HG03457 (cell line): Measurements from ENCODE around the gene MAF.

Experiments used
- ATAC-seq: cut with Tn5 transposase; IDR thresholded peaks from one replicate; pipeline ENCODE4 v1.9.1; 2021; ENCODE audit warnings: moderate number of reproducible peaks; ENCODE audit not compliant: unreplicated experiment

The MAF gene

DNA sequence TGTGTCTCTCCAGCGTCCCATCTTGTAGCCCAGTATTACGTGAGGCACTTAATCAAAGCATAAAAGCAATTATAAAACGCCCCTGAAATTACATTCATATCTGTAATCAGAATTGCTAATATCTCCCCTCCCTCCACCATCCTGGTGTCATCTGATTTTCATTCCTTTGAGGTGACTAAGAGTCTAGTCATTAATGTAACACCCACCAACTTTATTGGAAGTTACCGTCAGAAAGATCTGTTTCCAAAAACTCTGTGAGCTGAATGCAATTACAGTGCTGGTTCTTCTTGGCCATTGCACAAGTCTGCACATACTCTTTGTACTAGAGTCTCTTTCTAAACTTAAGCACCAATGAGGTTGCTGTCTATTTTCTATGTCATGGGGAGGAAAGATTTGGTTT, 12.5 kb upstream of the MAF start:
- no peak for ATAC-seq

DNA sequence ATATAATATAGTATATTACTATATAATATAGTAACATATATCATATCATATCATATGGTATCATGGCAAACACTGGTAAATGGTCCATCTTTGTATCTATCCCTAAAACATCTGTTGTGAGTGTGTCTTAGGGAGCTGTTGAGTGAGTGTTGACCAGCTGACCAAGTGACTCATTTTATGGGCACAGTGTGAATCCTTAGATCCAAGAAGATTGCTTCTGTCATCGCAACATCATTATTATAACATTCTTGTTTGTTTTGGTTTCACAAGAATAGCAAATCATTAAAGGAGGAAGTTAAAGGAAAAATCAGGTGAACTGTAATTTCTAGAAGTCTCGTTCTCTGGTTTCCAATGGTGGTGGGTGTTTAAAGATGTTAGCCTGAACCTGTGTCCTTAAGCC, 11.7 kb upstream of the MAF start:
- ATAC-seq: no peak

DNA sequence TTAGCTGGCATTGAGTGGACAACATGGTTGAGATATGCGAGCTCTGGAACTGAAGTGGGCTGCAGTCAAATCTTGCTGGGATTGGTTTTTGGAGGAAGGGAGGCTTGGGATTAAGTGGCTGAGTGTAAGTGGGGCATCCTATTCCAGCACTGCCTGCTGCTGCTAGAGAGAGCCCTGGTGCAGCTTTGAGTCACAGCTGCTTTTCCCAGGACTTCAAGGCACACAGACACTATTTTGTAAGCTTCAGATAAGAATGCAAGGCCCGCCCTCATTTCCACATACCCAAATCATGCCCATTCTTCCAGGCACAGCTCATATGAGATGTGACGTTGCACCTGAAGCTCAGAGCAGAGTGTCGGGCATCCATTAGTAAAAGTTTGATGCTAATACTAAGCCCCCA, 10.2 kb upstream of the MAF start:
- no peak for ATAC-seq

GRCh38 chr16:79609861-79610260, 9.3 kb upstream of the MAF start:
- ATAC-seq: no peak

- no peak for ATAC-seq
Observed at GRCh38 chr16:79608976-79609375, 8.4 kb upstream of the MAF start.

GRCh38 chr16:79607587-79607986, 7.0 kb upstream of the MAF start:
- no peak for ATAC-seq

DNA sequence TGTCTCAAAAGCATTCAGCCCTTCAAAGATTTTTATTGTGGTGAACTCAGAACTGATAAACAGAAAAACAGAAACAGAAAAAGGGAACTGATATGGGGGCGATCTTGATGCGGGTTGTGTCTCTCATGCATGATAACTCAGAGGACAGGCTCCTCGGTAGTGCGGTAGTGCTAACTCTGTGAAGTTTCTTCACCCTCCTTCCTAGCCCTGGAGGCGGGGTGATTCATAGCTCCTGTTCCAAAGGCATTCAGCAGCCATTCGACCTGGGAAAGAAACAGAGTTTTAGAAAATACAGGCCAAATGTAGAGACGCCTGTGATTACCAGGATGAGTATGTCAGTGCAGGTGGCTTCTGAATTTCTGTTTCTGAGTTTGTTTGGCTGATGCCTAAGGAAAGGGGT, 5.5 kb upstream of the MAF start:
- ATAC-seq: no peak

DNA sequence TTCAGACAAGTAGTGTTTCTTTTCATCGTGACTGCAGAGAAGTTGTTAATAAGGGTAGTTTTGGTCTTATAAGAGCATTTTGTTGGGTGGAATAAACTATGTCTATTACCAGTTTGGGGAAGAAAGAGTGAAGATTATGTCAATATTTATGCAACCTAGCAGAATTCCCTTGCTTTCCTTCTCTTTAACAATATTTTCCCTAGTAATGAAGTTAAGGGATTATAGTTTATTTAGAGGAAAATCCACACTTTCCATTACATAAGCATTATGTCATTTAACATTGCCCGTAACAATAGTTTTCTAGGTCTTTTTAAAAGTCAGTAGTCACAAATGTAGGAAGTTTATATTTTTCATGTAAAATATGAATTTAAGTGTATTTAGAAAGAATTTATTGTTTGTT, 2.5 kb upstream of the MAF start:
- no peak for ATAC-seq

GRCh38 chr16:79602628-79603014, 2.1 kb upstream of the MAF start:
- no peak for ATAC-seq

GRCh38 chr16:79601931-79602627, 1.5 kb upstream of the MAF start:
- no peak for ATAC-seq

DNA sequence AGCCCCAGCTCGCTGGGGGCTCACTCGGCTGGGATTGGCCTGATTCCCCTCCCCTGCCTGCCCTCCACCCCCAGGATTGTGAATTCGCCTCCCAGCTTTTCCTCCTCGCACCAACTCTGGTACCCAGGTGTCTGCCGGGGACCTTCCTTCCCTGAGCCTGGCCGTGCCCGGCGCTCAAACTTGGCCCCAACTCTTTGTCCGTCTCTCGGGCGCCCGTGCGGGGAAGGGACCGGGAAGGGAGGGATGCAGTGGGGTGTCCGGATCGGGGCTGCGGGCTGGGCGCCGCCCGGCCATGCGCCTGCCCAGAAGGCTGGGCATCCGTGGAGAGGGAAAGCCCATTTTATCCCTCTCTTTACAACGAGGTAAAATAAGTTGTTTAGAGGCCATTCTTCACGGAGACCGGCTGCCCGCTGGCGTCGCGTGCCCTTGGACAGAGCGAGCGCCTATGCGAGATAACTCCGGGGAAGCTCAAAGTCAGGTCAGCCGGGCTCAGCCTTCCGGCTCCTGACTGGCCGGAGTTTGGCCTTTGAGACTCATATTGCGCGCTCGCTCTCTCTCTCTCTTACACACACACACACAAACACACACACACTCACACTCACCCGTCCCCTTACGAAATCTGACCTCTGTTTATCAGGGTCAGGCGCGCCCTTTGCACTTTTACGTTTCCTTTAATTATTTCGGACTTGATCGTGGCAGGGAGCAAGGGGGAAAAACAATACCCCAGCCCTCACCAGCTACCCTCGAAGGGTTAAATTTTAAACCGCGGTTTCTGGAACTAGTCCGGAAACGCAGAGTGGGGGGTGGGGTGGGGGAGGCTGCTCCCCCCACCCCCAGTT, 774 bp upstream of the MAF start:
- no peak for ATAC-seq

DNA sequence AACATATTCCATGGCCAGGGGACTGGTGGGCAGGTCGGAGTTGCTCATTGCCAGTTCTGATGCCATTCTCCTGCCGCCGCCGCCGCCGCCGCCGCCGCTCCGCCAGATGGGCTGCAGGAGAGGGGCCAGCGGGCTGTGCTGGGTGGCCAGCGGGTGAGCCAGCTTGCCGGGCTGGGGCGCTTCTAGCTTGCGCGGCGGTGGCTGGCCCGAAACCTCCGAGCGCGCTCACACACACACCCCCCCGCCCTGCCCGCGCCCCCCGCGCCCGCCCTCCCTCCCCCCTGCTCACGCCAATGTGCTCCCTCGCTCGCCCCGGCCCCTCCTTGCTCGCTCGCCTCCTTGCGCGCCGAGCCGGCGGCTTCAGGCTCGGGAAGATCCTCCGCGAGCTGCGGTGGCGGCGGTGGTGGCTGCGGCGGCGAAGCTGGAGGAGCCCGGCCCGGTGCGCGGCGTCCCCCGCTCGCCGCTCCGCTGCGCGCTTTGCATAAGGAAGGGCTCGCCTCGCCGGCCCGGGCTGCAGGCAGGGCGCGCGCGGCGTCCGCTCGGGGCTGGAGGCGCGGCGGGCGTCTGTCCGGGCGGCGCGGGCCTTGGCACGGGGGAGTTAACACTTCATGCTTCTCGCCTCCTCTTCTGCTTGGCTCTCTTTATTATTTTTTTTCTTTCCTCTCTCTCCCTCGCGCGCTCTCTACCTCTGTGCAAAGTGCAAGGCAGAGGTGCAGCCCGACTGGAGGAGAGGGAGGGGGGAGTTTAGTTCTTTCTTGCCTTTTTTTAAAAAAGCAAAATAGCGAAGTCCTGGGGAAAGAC, 500 bp downstream of the MAF start:
- no peak for ATAC-seq

DNA sequence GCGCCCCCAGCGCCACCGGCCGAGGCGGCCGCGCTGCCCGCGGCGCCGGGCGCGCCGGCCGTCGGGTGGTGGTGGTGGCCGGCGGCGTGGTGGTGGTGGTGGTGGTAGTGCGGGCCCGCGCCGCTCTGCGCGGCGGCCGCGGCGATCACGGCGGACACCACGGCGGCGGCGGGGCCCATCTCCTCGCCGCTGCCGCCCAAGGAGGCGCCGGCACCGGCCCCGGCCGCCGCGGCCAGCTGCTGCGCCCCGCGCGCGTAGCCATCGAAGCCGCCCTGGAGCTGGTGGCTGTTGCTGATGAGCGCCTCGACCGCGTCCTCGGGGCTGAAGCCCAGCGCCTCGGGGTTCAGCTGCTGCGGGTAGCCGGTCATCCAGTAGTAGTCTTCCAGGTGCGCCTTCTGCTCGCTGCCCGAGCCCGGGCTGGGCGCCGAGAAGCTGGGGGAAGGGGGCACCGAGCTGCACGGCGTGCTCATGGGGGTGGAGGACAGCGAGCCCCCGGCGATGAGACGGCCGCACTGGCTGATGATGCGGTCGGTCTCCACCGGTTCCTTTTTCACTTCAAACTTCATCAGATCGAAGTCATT, 1.2 kb downstream of the MAF start:
- no peak for ATAC-seq

DNA sequence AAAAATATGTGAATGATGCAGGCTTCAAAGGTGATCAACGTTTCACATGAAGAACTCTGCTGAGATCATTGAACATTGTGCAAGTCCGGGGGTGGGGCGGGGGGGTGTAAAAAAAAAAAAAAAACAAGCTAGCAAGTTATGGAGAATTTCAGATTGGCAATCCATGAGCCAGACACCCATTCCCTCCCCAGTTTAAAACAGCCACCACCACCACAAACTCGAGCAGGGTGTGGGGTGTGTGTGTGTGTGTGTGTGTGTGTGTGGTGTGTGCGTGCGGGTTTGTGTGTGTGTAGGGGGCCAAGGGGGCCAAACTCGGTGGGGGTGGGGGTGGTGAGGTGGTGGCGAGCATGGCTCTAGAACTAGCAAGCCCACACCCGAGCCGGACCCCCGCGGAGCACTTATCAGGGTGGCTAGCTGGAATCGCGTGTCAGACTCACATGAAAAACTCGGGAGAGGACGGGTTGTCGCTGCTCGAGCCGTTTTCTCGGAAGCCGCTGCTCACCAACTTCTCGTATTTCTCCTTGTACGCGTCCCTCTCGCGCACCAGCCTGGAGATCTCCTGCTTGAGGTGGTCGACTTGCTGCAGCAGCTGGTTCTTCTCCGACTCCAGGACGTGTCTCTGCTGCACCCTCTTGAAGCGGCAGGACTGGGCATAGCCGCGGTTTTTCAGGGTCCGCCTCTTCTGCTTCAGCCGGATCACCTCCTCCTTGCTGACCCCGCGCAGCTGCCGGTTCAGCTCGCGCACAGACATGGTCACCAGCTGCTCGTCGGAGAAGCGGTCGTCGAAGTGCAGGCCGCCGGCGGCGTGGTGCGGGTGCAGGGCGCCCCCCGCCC, 2.0 kb downstream of the MAF start:
- no peak for ATAC-seq

- no peak for ATAC-seq
Observed at GRCh38 chr16:79598063-79598347, 2.5 kb downstream of the MAF start.

- ATAC-seq: no peak
Observed at GRCh38 chr16:79597277-79598062, 3.1 kb downstream of the MAF start.

- no peak for ATAC-seq
Observed at GRCh38 chr16:79595931-79596450, 4.5 kb downstream of the MAF start.

GRCh38 chr16:79595231-79595641, 5.3 kb downstream of the MAF start:
- no peak for ATAC-seq

DNA sequence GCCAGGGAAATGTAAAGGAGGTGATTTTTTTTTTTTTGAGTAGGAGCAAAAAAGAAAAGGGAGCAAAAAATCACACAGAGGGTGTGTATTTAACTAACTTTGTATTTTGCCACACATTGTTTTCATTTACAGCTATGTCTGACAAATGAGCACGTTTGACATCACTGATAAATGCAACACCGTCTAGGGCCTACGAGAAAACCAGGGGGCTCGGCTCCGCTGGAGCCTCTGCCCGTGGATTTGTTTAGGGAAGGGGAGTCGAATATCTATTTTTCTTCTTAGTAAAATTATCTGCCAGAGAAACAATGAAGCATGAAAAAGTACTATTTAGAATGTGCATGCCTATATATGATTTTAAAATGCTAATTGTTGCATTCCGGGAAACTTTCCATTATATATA, 6.8 kb downstream of the MAF start:
- no peak for ATAC-seq

DNA sequence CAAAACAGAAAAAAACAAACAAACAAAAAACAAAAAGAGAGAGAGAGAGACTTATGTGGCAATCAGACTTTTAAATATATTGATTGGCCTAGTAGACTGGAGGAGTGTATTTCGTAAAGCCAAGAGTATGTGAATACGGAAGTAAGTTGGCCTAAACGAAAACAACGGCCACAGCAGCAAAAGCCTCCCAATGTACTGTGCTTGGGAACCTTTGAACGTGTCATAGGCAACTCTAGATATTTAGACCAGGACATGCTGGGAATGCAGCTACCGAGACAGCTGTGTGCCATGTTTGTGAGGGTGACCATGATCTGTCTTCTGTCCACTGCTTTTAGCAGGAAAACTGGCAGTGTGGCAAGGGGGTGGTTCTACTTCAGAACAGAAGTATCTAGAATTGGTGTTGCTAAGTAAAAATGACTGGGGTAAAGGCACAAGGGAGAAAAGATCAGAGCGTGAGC, 7.4 kb downstream of the MAF start:
- ATAC-seq: no peak
